Measurements from ENCODE around the gene KRTAP12-4.
"Not testable (repeated sequence)": the region's sequence is repeated elsewhere in the genome, so short reads cannot be mapped to it uniquely, and the experiment has no call there.

- not testable (repeated sequence) for TF ChIP-seq CTCF (IDR thresholded peaks at IDR 0.05; ENCODE audit: low read length); EZH2 (IDR thresholded peaks at IDR 0.05; ENCODE audit: borderline replicate concordance, low read length)
Observed at GRCh38 chr21:44627181-44627822, 27.2 kb downstream of the KRTAP12-4 start.

All from OCI-LY1 (cell line).